GM19467 (cell line): ENCODE measurements around the gene LOX.

Experiments
- ATAC-seq: cut with Tn5 transposase; IDR thresholded peaks from one replicate; pipeline ENCODE4 v1.9.1; 2021; ENCODE audit warnings: mild to moderate bottlenecking, moderate library complexity; ENCODE audit not compliant: unreplicated experiment

Gene LOX

GRCh38 chr5:122078116-122079110, at the start of gene LOX:
Gene LOX (minus strand): TSS chr5:122078259. CDS start chr5:122077985, 274 bp downstream.
- no peak for ATAC-seq

- no peak for ATAC-seq
Measured at GRCh38 chr5:122126756-122127321, 48.8 kb upstream of the LOX start.

- ATAC-seq, result no peak
Measured at GRCh38 chr5:122126177-122126755, 48.2 kb upstream of the LOX start.

DNA sequence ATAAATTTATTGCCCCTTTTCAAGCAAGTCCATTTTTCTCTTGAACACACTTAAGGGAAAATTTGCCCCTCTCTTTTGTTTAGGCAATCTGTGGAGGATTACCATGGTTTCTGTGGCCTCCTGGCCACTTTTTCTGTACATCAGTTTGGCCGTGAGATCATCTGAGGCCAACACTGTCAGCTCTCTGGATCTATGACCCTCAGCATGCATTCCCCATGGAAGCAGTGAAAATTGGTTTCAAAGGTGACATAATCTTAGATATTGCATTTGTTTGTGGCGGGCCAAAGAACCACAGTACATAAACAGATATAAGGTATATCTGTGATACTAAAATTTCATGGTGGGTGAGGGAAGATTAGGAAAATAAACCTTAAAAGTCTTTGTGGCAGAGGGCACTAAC, 46.7 kb upstream of the LOX start:
- ATAC-seq, result no peak

DNA sequence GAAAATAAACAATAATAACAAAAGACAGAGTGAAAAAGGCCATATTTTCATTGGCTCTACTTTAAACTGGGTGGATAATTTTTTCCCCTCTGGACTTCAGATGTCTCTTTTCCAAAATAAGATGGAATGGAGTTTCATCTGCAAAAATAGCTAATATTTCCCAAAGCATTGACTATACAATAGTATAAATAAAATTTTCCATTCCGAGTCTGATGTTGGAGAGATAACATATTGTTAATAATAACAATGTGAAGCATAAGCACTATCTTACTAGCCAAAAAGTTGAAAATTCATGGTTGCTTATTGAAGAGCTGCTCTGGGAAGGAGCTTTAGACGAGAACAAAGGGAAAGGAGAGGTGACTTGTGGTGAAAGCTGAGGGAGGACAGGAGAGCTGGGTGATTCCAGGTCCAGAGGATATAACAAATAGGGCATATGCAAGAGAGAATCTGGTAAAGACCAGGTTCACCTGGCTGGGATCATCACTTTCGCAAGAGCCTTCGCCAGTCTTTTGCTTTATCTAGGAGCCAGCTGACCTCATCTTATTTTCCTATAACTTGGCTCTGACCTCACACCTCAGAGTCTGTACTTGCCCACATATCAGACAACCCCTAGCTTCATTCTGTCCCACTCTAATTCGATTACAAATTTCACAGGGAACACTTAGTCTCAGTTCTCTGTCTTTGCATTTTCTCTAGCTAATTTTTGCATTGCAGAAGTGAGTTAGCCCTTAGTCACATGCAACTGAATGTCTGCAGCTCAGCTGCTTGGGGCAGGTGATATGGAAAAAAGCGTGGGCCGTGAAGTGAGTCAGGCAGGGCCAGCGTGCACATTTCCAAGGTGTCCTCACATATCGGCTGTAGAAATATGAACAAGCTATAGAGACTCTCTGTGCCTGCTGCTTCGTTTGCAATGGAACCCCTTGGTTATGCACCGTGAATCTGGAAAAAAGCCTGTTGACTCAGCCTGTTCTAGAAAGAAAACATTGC, 43.7 kb upstream of the LOX start:
- ATAC-seq, result no peak

DNA sequence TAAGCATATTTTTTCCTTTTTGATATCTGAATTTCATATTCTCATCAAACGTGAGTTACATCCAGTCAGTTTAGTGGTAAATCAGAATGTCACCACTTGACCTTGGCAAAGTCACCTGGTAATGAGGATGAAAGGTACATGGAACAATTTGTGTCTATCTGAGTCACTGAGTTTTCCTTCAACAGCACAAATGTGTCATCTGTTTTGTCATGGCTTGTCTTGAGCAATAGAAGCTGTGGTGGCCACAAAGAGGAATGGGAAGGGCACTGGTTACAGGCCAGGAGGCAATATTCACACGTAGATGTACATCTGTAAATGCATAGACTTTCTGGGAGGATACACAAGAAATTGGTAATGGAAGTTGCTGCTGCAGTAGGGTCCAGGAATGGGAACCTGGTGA, 42.9 kb upstream of the LOX start:
- ATAC-seq, result no peak

DNA sequence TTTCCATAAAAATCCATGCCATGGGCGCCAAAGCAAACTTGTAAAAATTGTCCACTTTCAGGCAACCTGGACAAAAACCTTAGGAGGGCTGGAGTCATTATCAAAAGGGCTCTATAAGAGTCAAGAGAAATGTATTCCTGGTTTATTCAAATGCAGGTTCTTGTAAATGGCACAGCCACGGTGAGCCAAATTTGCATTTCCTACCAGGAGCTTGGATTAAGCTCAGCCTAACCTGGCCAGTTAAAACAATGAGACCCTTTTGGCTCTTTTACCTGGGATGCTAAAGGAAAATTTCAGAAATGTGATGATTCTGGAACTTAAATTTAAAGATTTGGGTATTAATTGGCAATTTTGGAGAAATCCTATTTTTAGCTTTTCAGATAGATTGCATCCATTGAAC, 42.4 kb upstream of the LOX start:
- ATAC-seq, result no peak

- no peak for ATAC-seq
Measured at GRCh38 chr5:122119205-122119604, 41.1 kb upstream of the LOX start.

DNA sequence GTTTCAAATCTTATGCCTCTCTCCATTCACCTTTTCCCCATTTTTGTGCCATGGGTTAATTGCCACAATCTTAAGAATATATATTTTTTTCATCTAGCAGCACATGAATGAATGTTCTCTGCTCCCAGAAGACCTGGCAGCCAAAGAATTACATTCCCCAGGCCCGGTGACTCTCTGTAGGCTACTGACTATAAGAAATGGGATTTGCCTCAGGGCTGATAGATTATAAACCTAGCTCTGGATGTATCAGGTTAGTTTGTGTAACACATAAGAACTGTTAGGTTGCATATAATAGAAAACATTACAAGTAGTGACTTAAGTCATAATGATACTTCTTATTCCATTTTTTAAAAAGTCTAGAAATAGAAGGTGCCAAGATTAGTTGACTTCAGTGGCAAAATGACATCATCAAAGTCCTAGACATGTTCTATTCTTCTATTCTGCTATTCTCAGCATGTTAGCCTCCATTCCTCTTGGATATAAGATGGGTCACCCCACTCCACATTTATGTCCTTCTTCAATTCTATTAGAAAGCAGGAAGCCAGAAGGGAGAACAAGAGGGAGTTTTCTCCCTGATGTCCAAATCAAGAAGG, 40.4 kb upstream of the LOX start:
- ATAC-seq, result no peak

DNA sequence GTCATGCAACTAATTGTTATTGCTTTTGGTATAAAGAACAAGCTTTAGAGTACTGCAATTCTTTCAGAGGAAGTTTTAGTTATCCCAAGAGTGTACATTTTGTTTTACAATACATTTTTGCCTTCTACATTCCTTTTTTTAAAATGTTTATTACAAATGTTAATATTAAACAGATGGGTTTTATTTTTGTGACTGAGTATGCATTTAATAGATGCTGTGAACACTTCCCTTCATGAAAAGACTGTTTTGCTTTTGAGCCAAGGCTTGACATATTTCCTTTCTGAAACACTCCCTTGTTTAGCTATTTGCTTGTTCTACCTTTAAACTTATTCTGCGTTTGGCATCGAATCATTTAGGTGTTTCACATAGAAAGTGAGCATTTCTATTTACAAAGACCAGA, 36.4 kb upstream of the LOX start:
- ATAC-seq, result no peak

DNA sequence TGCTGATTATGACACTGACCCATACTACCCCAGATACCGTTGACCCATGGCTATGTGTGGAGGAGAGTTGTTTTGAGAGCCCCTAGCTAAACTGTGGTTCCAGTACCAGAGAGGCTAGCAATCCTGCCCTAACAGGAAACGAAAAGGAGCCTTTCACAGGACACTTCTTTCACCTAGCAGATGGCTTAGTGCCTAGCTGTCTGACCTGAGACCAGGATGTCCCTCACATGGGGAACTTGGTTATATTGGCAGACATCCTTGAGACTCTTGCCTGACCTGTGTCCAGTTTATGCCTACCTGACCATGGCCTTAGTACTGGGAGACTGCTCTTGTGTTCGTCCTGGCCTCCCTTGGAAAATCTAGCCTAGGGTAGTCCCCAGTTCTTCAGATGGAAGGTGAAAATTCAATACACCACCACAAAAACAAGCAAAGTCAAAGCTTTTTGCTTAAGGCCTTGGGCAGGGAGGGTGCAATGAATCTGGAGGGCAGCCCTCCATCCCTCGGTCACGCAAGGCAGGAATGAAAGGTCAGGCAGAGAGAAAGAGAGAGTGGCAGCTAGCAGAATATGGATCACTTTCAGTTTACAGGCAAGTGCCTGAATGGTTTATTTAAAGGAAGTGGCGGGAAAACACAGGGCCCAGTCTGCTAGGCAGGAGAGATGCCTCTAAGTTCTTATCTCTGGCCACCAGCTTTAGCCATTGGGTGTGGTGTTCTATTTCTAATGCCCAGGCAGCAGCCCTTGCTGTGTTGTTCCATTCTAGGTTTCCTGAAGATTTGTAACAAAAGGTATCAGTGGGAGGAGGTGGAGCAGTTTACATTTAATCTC, 34.9 kb upstream of the LOX start:
- ATAC-seq, result no peak

DNA sequence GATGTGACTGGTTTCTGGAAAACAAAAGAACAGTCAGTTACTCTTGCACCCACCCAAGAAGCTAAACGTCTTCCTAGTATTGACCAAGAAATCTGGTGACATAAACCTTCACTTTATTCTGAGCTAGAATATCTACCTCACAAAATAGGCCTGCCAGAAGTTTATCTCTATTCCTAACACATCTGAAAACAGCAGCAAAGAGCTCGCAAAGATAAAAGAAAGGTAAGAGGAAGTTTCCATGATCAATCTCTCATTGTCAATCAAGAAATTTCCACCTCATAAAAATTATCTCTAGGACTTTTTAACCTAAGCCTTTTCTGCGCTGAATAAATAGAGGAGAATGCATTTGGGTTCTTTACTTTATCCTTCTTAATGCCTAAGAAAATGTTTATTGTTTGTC, 34.0 kb upstream of the LOX start:
- ATAC-seq, result no peak

- ATAC-seq, result no peak
Measured at GRCh38 chr5:122111460-122111859, 33.4 kb upstream of the LOX start.

- no peak for ATAC-seq
Measured at GRCh38 chr5:122110987-122111386, 32.9 kb upstream of the LOX start.

DNA sequence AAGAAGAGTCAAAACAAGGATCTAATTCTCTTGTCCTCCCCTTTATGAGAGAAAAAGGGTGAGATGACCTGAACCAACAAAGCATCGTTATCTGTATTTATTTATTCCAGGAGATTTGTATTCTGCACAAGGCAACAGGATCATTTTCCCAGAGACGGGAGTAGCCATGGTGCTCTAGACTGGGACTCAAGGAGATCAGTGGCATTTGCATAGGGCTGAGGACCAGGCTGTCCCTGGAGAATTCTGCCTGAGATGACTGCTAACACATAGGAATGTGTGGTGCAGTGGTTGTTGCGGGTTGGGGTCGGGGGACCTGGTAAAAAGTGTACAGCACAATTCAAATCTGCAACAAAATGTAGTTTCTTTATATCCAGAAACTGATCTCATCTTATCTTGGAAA, 29.0 kb upstream of the LOX start:
- no peak for ATAC-seq

- ATAC-seq, result no peak
Measured at GRCh38 chr5:122105909-122106308, 27.9 kb upstream of the LOX start.

- ATAC-seq, result no peak
Measured at GRCh38 chr5:122102825-122103224, 24.8 kb upstream of the LOX start.

DNA sequence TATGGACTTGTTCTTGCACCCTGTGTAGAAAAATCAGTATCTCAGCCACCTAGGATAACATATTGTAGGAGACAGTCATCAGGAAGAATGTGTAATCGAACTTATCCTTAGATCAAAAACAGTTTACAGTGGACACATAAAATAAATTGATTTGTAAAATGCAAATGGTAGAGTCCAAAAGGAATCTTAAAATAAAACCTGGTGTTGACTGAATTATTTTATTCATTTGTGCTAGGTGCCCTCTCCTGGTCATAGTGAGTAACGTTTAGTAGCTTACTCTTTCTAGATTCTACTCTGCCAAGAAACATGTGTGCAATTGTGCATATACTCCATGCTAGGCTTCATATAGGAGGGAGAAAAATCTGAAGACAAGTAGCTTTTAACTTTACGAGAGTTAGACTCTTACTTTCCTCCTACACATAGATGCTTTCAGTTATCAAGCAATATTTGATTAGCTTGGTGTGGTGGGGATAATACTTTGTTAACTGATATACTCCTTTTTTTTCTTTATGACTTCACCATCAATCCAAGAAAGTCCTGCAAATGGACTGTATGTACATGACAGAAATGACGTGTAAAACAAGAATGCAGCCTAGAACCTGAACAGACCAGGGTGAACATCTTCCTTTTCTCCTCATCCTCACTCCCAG, 23.7 kb upstream of the LOX start:
- ATAC-seq, result peak; percentile 72
